ENCODE results near the gene TTC38. TPM values are rescaled to one million over a fixed set of nuclear protein-coding genes. Genes with fewer than 3 reads are reported as not detected.

TTC38 gene
- total RNA-seq, 1 donor from 2014 or later = 24.1 TPM

GRCh38 chr22:46336119-46337078, 68.6 kb downstream of the TTC38 start:
- ATAC-seq (ENCODE audit: poor library complexity) = peak; percentile 30
- DNase-seq = no peak
- intact Hi-C loops (cut with DNase I) = no loop called here

- intact Hi-C loops (cut with DNase I) = no loop called here
- ATAC-seq (ENCODE audit: poor library complexity) (no peak), DNase-seq (no peak)
Observed at GRCh38 chr22:46337870-46338269, 70.1 kb downstream of the TTC38 start.

- intact Hi-C loops (cut with DNase I) = no loop called here
- no peak for ATAC-seq (ENCODE audit: poor library complexity)
- no peak for DNase-seq
Observed at GRCh38 chr22:46338636-46339035, 70.8 kb downstream of the TTC38 start.

GRCh38 chr22:46339956-46340355, 72.1 kb downstream of the TTC38 start:
- DNase-seq (no peak), ATAC-seq (ENCODE audit: poor library complexity) (no peak)
- intact Hi-C loops (cut with DNase I) = no loop called here

GRCh38 chr22:46340676-46341075, 72.9 kb downstream of the TTC38 start:
- DNase-seq (no peak), ATAC-seq (ENCODE audit: poor library complexity) (no peak)
- intact Hi-C loops (cut with DNase I) = no loop called here

Other genes with a start within 250 kb of the TTC38 start
- 66.1 TPM for gene PPARA, start 117.5 kb upstream of the TTC38 start, total RNA-seq
- 5.4 TPM for gene CDPF1, start 17.7 kb upstream of the TTC38 start, total RNA-seq
- 0.05 TPM for gene PKDREJ, start 4.7 kb upstream of the TTC38 start, total RNA-seq
- gene GTSE1, start 28.9 kb downstream of the TTC38 start, total RNA-seq = 0.43 TPM
- 37.7 TPM for gene TRMU, start 67.7 kb downstream of the TTC38 start, total RNA-seq

Data from Right ventricle myocardium superior (tissue), 1 donor.